Prostate gland (tissue), 2 donors: ENCODE results near the gene GCA.

Source experiments
- POLR2A ChIP-seq: fragments of 450-650 bp; IDR thresholded peaks from one replicate; pipeline ENCODE4 v1.6.1; 2016; ENCODE audit warnings: antibody characterized with exemption, mild to moderate bottlenecking
- TF ChIP-seq, protein P1 (sequence below), 4 experiments: fragments of 200-600 bp in 2 of 4; fragments of 450-650 bp in 2 of 4; sonication (generic) in 2 of 4; IDR thresholded peaks; 1 replicate in 3 of 4; 2 replicates in 1 of 4; pipeline ENCODE4 v1.5.1; 2016 to 2019; ENCODE audit warnings: antibody characterized with exemption in 4 of 4, mild to moderate bottlenecking in 2 of 4, moderate library complexity in 2 of 4

DNA sequence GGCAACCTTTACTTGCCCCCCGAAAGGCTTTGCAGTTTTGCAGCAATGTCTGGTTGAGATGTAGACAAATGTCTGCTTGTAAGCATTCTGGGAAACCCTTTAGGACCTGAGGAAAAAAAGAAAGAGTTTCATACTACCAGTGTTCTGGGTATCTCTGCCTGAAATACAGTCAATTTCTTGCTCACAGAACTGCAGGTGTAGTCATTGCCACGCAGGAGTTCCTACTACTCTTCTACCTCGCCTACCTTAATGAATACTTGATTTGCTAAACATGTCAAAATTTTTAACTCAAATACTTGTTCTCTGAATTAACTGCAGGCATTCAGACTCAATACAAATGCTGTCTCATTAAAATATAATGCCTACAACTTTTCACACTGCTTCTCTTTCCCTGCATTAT, 56.4 kb downstream of the GCA start:
- TF ChIP-seq, protein P1, sequence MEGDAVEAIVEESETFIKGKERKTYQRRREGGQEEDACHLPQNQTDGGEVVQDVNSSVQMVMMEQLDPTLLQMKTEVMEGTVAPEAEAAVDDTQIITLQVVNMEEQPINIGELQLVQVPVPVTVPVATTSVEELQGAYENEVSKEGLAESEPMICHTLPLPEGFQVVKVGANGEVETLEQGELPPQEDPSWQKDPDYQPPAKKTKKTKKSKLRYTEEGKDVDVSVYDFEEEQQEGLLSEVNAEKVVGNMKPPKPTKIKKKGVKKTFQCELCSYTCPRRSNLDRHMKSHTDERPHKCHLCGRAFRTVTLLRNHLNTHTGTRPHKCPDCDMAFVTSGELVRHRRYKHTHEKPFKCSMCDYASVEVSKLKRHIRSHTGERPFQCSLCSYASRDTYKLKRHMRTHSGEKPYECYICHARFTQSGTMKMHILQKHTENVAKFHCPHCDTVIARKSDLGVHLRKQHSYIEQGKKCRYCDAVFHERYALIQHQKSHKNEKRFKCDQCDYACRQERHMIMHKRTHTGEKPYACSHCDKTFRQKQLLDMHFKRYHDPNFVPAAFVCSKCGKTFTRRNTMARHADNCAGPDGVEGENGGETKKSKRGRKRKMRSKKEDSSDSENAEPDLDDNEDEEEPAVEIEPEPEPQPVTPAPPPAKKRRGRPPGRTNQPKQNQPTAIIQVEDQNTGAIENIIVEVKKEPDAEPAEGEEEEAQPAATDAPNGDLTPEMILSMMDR (IDR thresholded peaks at IDR 0.05), result no peak
- no peak for TF ChIP-seq POLR2A
